CD4-positive, alpha-beta T cell treated with Interleukin-21 for 1 hour (primary cell): Measurements from ENCODE around the gene EPSTI1.

Experiments
- DNase-seq: peaks from one replicate; pipeline ENCODE4 v3.0.0-alpha.2; 2020

The EPSTI1 gene

DNA sequence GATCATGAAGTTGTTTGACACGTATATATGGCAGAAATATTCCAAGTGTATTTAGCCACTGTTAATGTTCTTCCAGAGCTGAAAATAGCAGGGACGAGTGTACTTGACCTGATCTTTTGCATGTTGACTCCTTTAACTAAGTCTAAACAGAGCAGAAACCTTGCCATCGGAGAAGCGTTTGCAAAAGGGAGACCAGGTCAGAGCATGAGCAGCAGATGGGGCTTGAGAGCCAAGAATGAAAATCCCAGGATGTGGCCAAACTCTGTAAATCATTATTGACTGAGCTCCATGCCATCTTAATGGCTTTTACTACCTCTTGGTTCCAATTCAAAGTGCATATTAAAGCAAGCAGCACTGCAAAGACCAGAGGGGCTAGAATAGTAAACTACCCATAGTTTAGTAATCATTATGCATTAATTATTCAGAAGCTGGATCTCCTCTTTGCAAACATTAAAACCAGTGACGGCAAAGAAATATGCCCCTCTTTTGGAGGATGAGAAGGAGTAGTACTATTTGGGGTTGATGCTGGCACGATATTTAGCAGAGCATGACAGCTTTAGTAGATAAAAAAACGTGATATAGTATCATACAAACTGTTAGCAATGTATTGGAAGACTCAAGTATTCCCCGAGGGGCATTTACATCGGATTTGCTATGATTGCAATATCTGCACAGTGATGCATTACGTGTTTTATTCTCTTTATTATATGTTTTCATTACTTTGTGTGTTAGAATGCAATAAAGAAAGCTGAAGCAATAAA lies 154.9 kb downstream of the EPSTI1 start:
- no peak for DNase-seq
